ENCODE results near the gene ANTKMT.

GRCh38 chr16:752007-752312 lies 31.0 kb downstream of the ANTKMT start:
- TF ChIP-seq, protein P1, sequence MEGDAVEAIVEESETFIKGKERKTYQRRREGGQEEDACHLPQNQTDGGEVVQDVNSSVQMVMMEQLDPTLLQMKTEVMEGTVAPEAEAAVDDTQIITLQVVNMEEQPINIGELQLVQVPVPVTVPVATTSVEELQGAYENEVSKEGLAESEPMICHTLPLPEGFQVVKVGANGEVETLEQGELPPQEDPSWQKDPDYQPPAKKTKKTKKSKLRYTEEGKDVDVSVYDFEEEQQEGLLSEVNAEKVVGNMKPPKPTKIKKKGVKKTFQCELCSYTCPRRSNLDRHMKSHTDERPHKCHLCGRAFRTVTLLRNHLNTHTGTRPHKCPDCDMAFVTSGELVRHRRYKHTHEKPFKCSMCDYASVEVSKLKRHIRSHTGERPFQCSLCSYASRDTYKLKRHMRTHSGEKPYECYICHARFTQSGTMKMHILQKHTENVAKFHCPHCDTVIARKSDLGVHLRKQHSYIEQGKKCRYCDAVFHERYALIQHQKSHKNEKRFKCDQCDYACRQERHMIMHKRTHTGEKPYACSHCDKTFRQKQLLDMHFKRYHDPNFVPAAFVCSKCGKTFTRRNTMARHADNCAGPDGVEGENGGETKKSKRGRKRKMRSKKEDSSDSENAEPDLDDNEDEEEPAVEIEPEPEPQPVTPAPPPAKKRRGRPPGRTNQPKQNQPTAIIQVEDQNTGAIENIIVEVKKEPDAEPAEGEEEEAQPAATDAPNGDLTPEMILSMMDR (conservative IDR thresholded peaks at IDR 0.05 in 1 of 2, IDR thresholded peaks at IDR 0.05 in 1 of 2; ENCODE audit: low read depth in 1 of 2, low read length in 2 of 2): no peak
- no peak for TF ChIP-seq EZH2 (IDR thresholded peaks at IDR 0.05; ENCODE audit: low read length, missing control alignments)

All from fibroblast of lung (primary cell).